HCT116 (cell line): Measurements from ENCODE around the gene RASGRF2. TPM values are rescaled to one million over a fixed set of nuclear protein-coding genes. Genes with fewer than 3 reads are reported as not detected.

Experiments used
- ATAC-seq: fragments of 200-7000 bp; cut with Tn5 transposase; 2 replicates; pipeline ENCODE4 v1.9.1; 2020; ENCODE audit warnings: mild to moderate bottlenecking, moderate library complexity
- BruUV-seq: library from RNA; stranded (reverse); fragments of 400-500 nt; replicated peaks from 2 replicates; lab custom pipeline; 2021; lab: Mats Ljungman, UMichigan
- CTCF ChIA-PET: fragments of 300-600 bp; sonication (Branson Sonifier 250); formaldehyde crosslinking; loops from one replicate; lab custom pipeline; 2021; ENCODE audit warnings: antibody characterized with exemption; lab: Charles Lee
- POLR2A ChIA-PET: fragments of 300-600, 350-600 bp; sonication (Branson Sonifier 250); formaldehyde crosslinking; loops from one replicate; lab custom pipeline; 2021; ENCODE audit warnings: antibody characterized with exemption; lab: Charles Lee
- RAD21 ChIA-PET, 2 experiments: fragments of 300-600 bp; sonication (Branson Sonifier 250); formaldehyde crosslinking; loops; one replicate each; lab custom pipeline; 2023; ENCODE audit warnings: low total read pairs in 2 of 2; ENCODE audit not compliant: uncharacterized antibody in 2 of 2, unreplicated experiment in 2 of 2, low non-redundant PET in 1 of 2; lab: Charles Lee
- DNase-seq: peaks from one replicate; pipeline ENCODE4 v3.0.0-alpha.2; 2010; ENCODE audit warnings: low read depth, low spot score
- H2AFZ ChIP-seq: fragments of 200-600 bp; shearing (Covaris generic), sonication (generic); 2 replicates; pipeline ENCODE4 v1.6.1; 2017; ENCODE audit warnings: low read depth, mixed run types, mixed read lengths, antibody characterized with exemption, low read length; ENCODE audit not compliant: poor library complexity, severe bottlenecking
- H3K27ac ChIP-seq: 2 replicates; pipeline ENCODE4 v1.5.1; 2012; ENCODE audit warnings: low read depth, low read length
- H3K27me3 ChIP-seq: fragments of 200-600 bp; sonication (generic); 2 replicates; pipeline ENCODE4 v1.6.1; 2016; ENCODE audit warnings: mixed run types, low read length, mixed read lengths; ENCODE audit not compliant: insufficient read depth
- H3K36me3 ChIP-seq, 2 experiments: fragments of 200-500 bp in 1 of 2; fragments of 200-600 bp in 1 of 2; sonication (Bioruptor generic) in 1 of 2; sonication (generic) in 1 of 2; 2 replicates each; pipeline versions ENCODE4 v1.5.1 to v1.6.1; 2014 to 2016; ENCODE audit warnings: low read length in 2 of 2, inconsistent platforms in 1 of 2, mixed read lengths in 1 of 2, mixed run types in 1 of 2; ENCODE audit not compliant: insufficient read depth in 2 of 2, control insufficient read depth in 1 of 2
- H3K4me1 ChIP-seq, 2 experiments: fragments of 200-600 bp in 1 of 2; sonication (generic) in 1 of 2; 2 replicates each; pipeline versions ENCODE4 v1.5.1 to v1.6.1; 2012 to 2017; ENCODE audit warnings: low read length in 2 of 2, inconsistent platforms in 1 of 2, mild to moderate bottlenecking in 1 of 2, mixed read lengths in 1 of 2, mixed run types in 1 of 2, moderate library complexity in 1 of 2; ENCODE audit not compliant: insufficient read depth in 2 of 2, control insufficient read depth in 1 of 2
- H3K4me2 ChIP-seq: fragments of 200-600 bp; sonication (generic); 2 replicates; pipeline ENCODE4 v1.6.1; 2017; ENCODE audit warnings: mixed run types, low read length, mixed read lengths
- H3K4me3 ChIP-seq, 2 experiments: fragments of 200-600 bp in 1 of 2; sonication (generic) in 1 of 2; replicated peaks in 1 of 2; 2 replicates each; pipeline ENCODE4 v1.5.1; 2011 to 2016; ENCODE audit warnings: low read length in 2 of 2, control low read depth in 1 of 2, low read depth in 1 of 2, mild to moderate bottlenecking in 1 of 2, mixed read lengths in 1 of 2, mixed run types in 1 of 2
- H3K79me2 ChIP-seq: fragments of 200-600 bp; sonication (generic); 2 replicates; pipeline ENCODE4 v1.6.1; 2017; ENCODE audit warnings: mild to moderate bottlenecking, mixed run types, low read length, moderate library complexity, mixed read lengths; ENCODE audit not compliant: insufficient read depth
- H3K9ac ChIP-seq: fragments of 200-600 bp; sonication (generic); 2 replicates; pipeline ENCODE4 v1.6.1; 2016; ENCODE audit warnings: low read length, mixed read lengths
- H3K9me2 ChIP-seq: fragments of 200-600 bp; sonication (generic), shearing (Covaris generic); 2 replicates; pipeline ENCODE4 v1.6.1; 2017; ENCODE audit warnings: mixed run types, mild to moderate bottlenecking, moderate library complexity; ENCODE audit not compliant: insufficient read depth
- H3K9me3 ChIP-seq, 2 experiments: fragments of 200-500 bp in 1 of 2; fragments of 200-600 bp in 1 of 2; sonication (Bioruptor generic) in 1 of 2; sonication (generic) in 1 of 2; 2 replicates each; pipeline ENCODE4 v1.6.1; 2014 to 2017; ENCODE audit warnings: low read length in 2 of 2, mixed read lengths in 2 of 2, inconsistent platforms in 1 of 2, low read depth in 1 of 2, mild to moderate bottlenecking in 1 of 2, mixed run types in 1 of 2, moderate library complexity in 1 of 2; ENCODE audit not compliant: control insufficient read depth in 1 of 2, insufficient read depth in 1 of 2
- H4K20me1 ChIP-seq: fragments of 200-600 bp; sonication (generic), shearing (Covaris generic); 2 replicates; pipeline ENCODE4 v1.6.1; 2017; ENCODE audit warnings: mixed run types, mild to moderate bottlenecking, moderate library complexity; ENCODE audit not compliant: insufficient read depth
- ATF3 ChIP-seq: IDR thresholded peaks from 2 replicates; pipeline ENCODE4 v1.6.1; 2012
- ELF1 ChIP-seq: IDR thresholded peaks from 2 replicates; pipeline ENCODE4 v1.6.1; 2012; ENCODE audit warnings: low read depth, borderline replicate concordance
- RAD21 ChIP-seq: IDR thresholded peaks from 2 replicates; pipeline ENCODE4 v1.6.1; 2012; ENCODE audit warnings: low read depth, mild to moderate bottlenecking
- TCF7L2 ChIP-seq: IDR thresholded peaks from 2 replicates; pipeline ENCODE4 v1.7.0; 2011; ENCODE audit warnings: borderline replicate concordance, inconsistent platforms; ENCODE audit not compliant: insufficient read depth, insufficient read length; ENCODE audit errors: extremely low read depth
- ZBTB33 ChIP-seq: IDR thresholded peaks from 2 replicates; pipeline ENCODE4 v1.6.1; 2011; ENCODE audit warnings: mild to moderate bottlenecking, low read length, moderate library complexity; ENCODE audit not compliant: insufficient replicate concordance; ENCODE audit errors: extremely low read depth
- ZFX ChIP-seq: fragments of 450-650 bp; IDR thresholded peaks from 2 replicates; pipeline ENCODE4 v1.6.1; 2017
- intact Hi-C: fragments of 100-400 bp; cut with micrococcal nuclease; formaldehyde crosslinking; loops from 2 replicates; pipeline ENCODE4 v1.10.0; 2022
- total RNA-seq: library from RNA; stranded (reverse); gene quantifications from one replicate; pipeline ENCODE4 v1.2.1, GENCODE V29; 2021; ENCODE audit not compliant: unreplicated experiment

The RASGRF2 gene
- total RNA-seq, 1 experiment from 2014 or later = 0.05 TPM

- Histone ChIP-seq H3K4me1 (no peaks in the 10 kb centered on the region), H3K9me3 (no peaks in the 10 kb centered on the region), H3K79me2 (no peaks in the 10 kb centered on the region), H3K27ac (no peak overlapping the region), H2AFZ (no peak overlapping the region), H3K27me3 (no peaks in the 10 kb centered on the region), H3K36me3 (no peaks in the 10 kb centered on the region), H3K9ac (no peak overlapping the region), H4K20me1 (no peaks in the 10 kb centered on the region), H3K9me2 (no peaks in the 10 kb centered on the region), H3K4me3 (no peak overlapping the region), H3K4me2 (no peak overlapping the region)
- no peak for TF ChIP-seq ZBTB33
- no peak for TF ChIP-seq RAD21
- ATAC-seq = no peak
- intact Hi-C loops = no loop called here
- no peak for DNase-seq
- ChIA-PET POLR2A (no interaction called here), CTCF (no interaction called here), RAD21 (no interaction called here)
- BruUV-seq = no TSS peak
These were observed 187.9 kb downstream of the RASGRF2 start for GRCh38 chr5:81147886-81148571.

- TF ChIP-seq TCF7L2 = no peak
- TF ChIP-seq ELF1 = no peak
- TF ChIP-seq ZFX = no peak
- no peak for TF ChIP-seq ATF3
- no peak overlapping the region for H3K4me2 ChIP-seq
- ChIA-PET POLR2A (no interaction called here), RAD21 (interaction anchor here in 1 of 2 experiments (1.5 kb wide), 1 partner anchor 14 kb away, joined by 3 read pairs; no protein-coding TSS in a partner anchor), CTCF (no interaction called here)
- H3K4me1 ChIP-seq = no peaks in the 10 kb centered on the region
- no TSS peak for BruUV-seq
- no peaks in the 10 kb centered on the region for H3K79me2 ChIP-seq
- H3K9me2 ChIP-seq = no peaks in the 10 kb centered on the region
- H2AFZ ChIP-seq = no peak overlapping the region
- H3K9ac ChIP-seq = no peak overlapping the region
- H3K27me3 ChIP-seq = no peaks in the 10 kb centered on the region
- H3K27ac ChIP-seq = no peak overlapping the region
- intact Hi-C loops = no loop called here
- no peak for DNase-seq
- H3K36me3 ChIP-seq = no peaks in the 10 kb centered on the region
- H3K4me3 ChIP-seq = no peak overlapping the region
- peaks cover 0 to 4% of the 10 kb centered on the region in 2 experiments; a peak in 1 of 4 replicates for H3K9me3 ChIP-seq
- no peak for ATAC-seq
- H4K20me1 ChIP-seq = no peaks in the 10 kb centered on the region
These were observed 191.4 kb downstream of the RASGRF2 start for GRCh38 chr5:81151546-81151945.
